Measurements from ENCODE around the gene SMIM34. TPM values are rescaled to one million over a fixed set of nuclear protein-coding genes. Genes with fewer than 3 reads are reported as not detected.
"Not testable (repeated sequence)": the region's sequence is repeated elsewhere in the genome, so short reads cannot be mapped to it uniquely, and the experiment has no call there.

Gene SMIM34
- total RNA-seq, 1 donor from 2014 or later, result not detected

GRCh38 chr21:34374940-34375618, 48.7 kb downstream of the SMIM34 start, which contains the start of gene SMIM11:
Gene SMIM11, plus strand, starts transcription at chr21:34375507. Its CDS starts 3,998 bp downstream, at chr21:34379505.
- DNase-seq (ENCODE audit: extremely low read depth, low read depth, low spot score), result not testable (repeated sequence)

GRCh38 chr21:34374462-34374861, 49.3 kb downstream of the SMIM34 start:
- DNase-seq (ENCODE audit: extremely low read depth, low read depth, low spot score), result not testable (repeated sequence)

- DNase-seq (ENCODE audit: extremely low read depth, low read depth, low spot score), result no peak
Observed at GRCh38 chr21:34372321-34372720, 51.4 kb downstream of the SMIM34 start.

GRCh38 chr21:34369741-34370140, 54.0 kb downstream of the SMIM34 start:
- no peak for DNase-seq (ENCODE audit: extremely low read depth, low read depth, low spot score)

Other genes with a start within 250 kb of the SMIM34 start
- not detected in 2 replicates for gene KCNE2, start 59.9 kb downstream of the SMIM34 start, total RNA-seq
- 1.6 and 27.7 TPM in 2 replicates for gene SMIM11, start 48.4 kb downstream of the SMIM34 start, total RNA-seq
- 0.10 and 0.29 TPM in 2 replicates for gene KCNE1, start 88.3 kb upstream of the SMIM34 start, total RNA-seq
- 25.2 and 42.8 TPM in 2 replicates for gene RCAN1, start 191.2 kb upstream of the SMIM34 start, total RNA-seq
- gene CLIC6, start 245.0 kb upstream of the SMIM34 start, total RNA-seq, result 0.15 TPM in 1 of 2 replicates, not detected in the other